ENCODE measurements around the gene COCH. TPM values are rescaled to one million over a fixed set of nuclear protein-coding genes. Genes with fewer than 3 reads are reported as not detected.

COCH gene
- total and polyA plus RNA-seq, 2 donors (not counting 1 experiment from before 2014, with no cell fraction given) = 24.5 to 25.7 TPM

- Histone ChIP-seq H3K9ac (ENCODE audit: low read length) (no peak overlapping the region), H3K4me3 (ENCODE audit: control extremely low read depth in 1 of 5, extremely low read depth in 1 of 5, insufficient read depth in 1 of 5, low read depth in 2 of 5, low read length in 4 of 5) (no peak overlapping the region), H3K79me2 (ENCODE audit: control insufficient read depth, insufficient read depth, low read length) (no peaks in the 10 kb centered on the region), H3K27me3 (replicated peaks in 1 of 4; ENCODE audit: control extremely low read depth in 1 of 4, control insufficient read depth in 3 of 4, insufficient read depth in 4 of 4, low read length in 3 of 4) (no peaks in the 10 kb centered on the region), H2AFZ (ENCODE audit: insufficient read depth, low read depth, low read length, poor library complexity, severe bottlenecking) (no peak overlapping the region), H3K9me3 (ENCODE audit: control extremely low read depth in 1 of 3, control insufficient read depth in 2 of 3, insufficient read depth in 1 of 3, low read length in 2 of 3) (no peaks in the 10 kb centered on the region), H4K20me1 (ENCODE audit: control insufficient read depth, insufficient read depth, low read length, poor library complexity, severe bottlenecking) (no peaks in the 10 kb centered on the region), H3K4me2 (replicated peaks; ENCODE audit: low read depth, low read length, poor library complexity, severe bottlenecking) (no peak overlapping the region), H3K27ac (ENCODE audit: low read length in 2 of 2) (no peak overlapping the region), H3K4me1 (ENCODE audit: control insufficient read depth in 2 of 2, insufficient read depth in 2 of 2, low read length in 2 of 2) (no peaks in the 10 kb centered on the region), H3K36me3 (replicated peaks in 1 of 2; ENCODE audit: control extremely low read depth in 1 of 2, control insufficient read depth in 1 of 2, extremely low read depth in 1 of 2, insufficient read depth in 2 of 2, low read length in 1 of 2) (peaks cover 5 to 38% of the 10 kb centered on the region in 2 experiments)
- Mint-ChIP-seq H3K27me3 (no peaks in the 10 kb centered on the region), H3K4me1 (no peaks in the 10 kb centered on the region), H3K4me3 (no peak overlapping the region), H3K9me3 (ENCODE audit: insufficient read depth) (no peaks in the 10 kb centered on the region), H3K27ac (no peak overlapping the region)
- ChIA-PET POLR2A (no interaction called here), CTCF (no interaction called here)
- no peak for ATAC-seq (ENCODE audit: low read depth)
- TF ChIP-seq, protein P1, sequence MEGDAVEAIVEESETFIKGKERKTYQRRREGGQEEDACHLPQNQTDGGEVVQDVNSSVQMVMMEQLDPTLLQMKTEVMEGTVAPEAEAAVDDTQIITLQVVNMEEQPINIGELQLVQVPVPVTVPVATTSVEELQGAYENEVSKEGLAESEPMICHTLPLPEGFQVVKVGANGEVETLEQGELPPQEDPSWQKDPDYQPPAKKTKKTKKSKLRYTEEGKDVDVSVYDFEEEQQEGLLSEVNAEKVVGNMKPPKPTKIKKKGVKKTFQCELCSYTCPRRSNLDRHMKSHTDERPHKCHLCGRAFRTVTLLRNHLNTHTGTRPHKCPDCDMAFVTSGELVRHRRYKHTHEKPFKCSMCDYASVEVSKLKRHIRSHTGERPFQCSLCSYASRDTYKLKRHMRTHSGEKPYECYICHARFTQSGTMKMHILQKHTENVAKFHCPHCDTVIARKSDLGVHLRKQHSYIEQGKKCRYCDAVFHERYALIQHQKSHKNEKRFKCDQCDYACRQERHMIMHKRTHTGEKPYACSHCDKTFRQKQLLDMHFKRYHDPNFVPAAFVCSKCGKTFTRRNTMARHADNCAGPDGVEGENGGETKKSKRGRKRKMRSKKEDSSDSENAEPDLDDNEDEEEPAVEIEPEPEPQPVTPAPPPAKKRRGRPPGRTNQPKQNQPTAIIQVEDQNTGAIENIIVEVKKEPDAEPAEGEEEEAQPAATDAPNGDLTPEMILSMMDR (IDR thresholded peaks at IDR 0.05) = no peak
- TF ChIP-seq EZH2 (IDR thresholded peaks at IDR 0.05; ENCODE audit: borderline replicate concordance, insufficient read depth, low read depth, low read length, poor library complexity, severe bottlenecking) = no peak
- intact Hi-C loops (cut with micrococcal nuclease) = no loop called here
- no peak for DNase-seq
- WGBS (ENCODE audit: insufficient coverage) = no CpG with 5 or more reads among the region's 2 CpGs
These were observed 34.5 kb downstream of the COCH start for GRCh38 chr14:30908826-30909225.

- TF ChIP-seq EZH2 (IDR thresholded peaks at IDR 0.05; ENCODE audit: borderline replicate concordance, insufficient read depth, low read depth, low read length, poor library complexity, severe bottlenecking) = no peak
- TF ChIP-seq, protein P1 (IDR thresholded peaks at IDR 0.05) = no peak
- Mint-ChIP-seq H3K27me3 (no peaks in the 10 kb centered on the region), H3K9me3 (ENCODE audit: insufficient read depth) (no peaks in the 10 kb centered on the region), H3K4me1 (no peaks in the 10 kb centered on the region), H3K27ac (no peak overlapping the region), H3K4me3 (no peak overlapping the region)
- H3K27me3 ChIP-seq (replicated peaks in 1 of 4; ENCODE audit: control extremely low read depth in 1 of 4, control insufficient read depth in 3 of 4, insufficient read depth in 4 of 4, low read length in 3 of 4) = no peaks in the 10 kb centered on the region
- no peak overlapping the region for H3K4me2 ChIP-seq (replicated peaks; ENCODE audit: low read depth, low read length, poor library complexity, severe bottlenecking)
- no peak overlapping the region for H3K27ac ChIP-seq (ENCODE audit: low read length in 2 of 2)
- no peaks in the 10 kb centered on the region for H4K20me1 ChIP-seq (ENCODE audit: control insufficient read depth, insufficient read depth, low read length, poor library complexity, severe bottlenecking)
- ChIA-PET CTCF (interaction anchor here (0.6 to 1.3 kb wide), 3 partner anchors 10 to 258 kb away, joined by 3 to 4 read pairs (median 3); no protein-coding TSS in a partner anchor), POLR2A (no interaction called here)
- H3K4me1 ChIP-seq (ENCODE audit: control insufficient read depth in 2 of 2, insufficient read depth in 2 of 2, low read length in 2 of 2) = no peaks in the 10 kb centered on the region
- ATAC-seq (ENCODE audit: low read depth) (no peak), DNase-seq (no peak)
- no peak overlapping the region for H3K9ac ChIP-seq (ENCODE audit: low read length)
- H3K79me2 ChIP-seq (ENCODE audit: control insufficient read depth, insufficient read depth, low read length) = no peaks in the 10 kb centered on the region
- H3K36me3 ChIP-seq (replicated peaks in 1 of 2; ENCODE audit: control extremely low read depth in 1 of 2, control insufficient read depth in 1 of 2, extremely low read depth in 1 of 2, insufficient read depth in 2 of 2, low read length in 1 of 2) = peaks cover 5 to 28% of the 10 kb centered on the region in 2 experiments
- no CpG with 5 or more reads among the region's 1 CpG for WGBS (ENCODE audit: insufficient coverage)
- no peaks in the 10 kb centered on the region for H3K9me3 ChIP-seq (ENCODE audit: control extremely low read depth in 1 of 3, control insufficient read depth in 2 of 3, insufficient read depth in 1 of 3, low read length in 2 of 3)
- intact Hi-C loops (cut with micrococcal nuclease) = no loop called here
- H2AFZ ChIP-seq (ENCODE audit: insufficient read depth, low read depth, low read length, poor library complexity, severe bottlenecking) = no peak overlapping the region
- no peak overlapping the region for H3K4me3 ChIP-seq (ENCODE audit: control extremely low read depth in 1 of 5, extremely low read depth in 1 of 5, insufficient read depth in 1 of 5, low read depth in 2 of 5, low read length in 4 of 5)
These were observed 40.5 kb downstream of the COCH start for GRCh38 chr14:30914812-30915211.
